Stimulated activated CD8-positive, alpha-beta memory T cell treated with anti-CD3 and anti-CD28 coated beads, Interleukin-4, amount 100 ng/mL, for 4 hours (primary cell): ENCODE results near the gene SLC15A1.
"Not testable (repeated sequence)": the region's sequence is repeated elsewhere in the genome, so short reads cannot be mapped to it uniquely, and the experiment has no call there.

Experiments
- DNase-seq, 2 donors: peaks; one replicate each; pipeline ENCODE4 v3.0.0-alpha.2; 2020; ENCODE audit warnings: low read depth in 2 of 2, low spot score in 1 of 2

The SLC15A1 gene

DNA sequence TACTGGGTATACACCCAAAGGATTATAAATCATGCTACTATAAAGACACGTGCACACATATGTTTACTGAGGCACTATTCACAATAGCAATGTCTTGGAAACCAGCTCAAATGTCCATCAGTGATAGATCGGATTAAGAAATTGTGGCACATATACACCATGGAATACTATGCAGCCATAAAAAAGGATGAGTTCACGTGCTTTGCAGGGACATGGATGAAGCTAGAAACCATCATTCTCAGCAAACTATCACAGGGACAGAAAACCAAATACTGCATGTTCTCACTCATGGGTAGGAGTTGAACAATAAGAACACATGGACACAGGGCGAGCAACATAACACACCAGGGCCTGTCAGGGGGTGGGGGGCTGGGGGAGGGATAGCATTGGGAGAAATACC, 2.0 kb upstream of the SLC15A1 start:
- not testable (repeated sequence) for DNase-seq

- DNase-seq: no peak
Measured at GRCh38 chr13:98751861-98752466, 508 bp downstream of the SLC15A1 start.

GRCh38 chr13:98751367-98751782, 1.1 kb downstream of the SLC15A1 start:
- no peak for DNase-seq

- DNase-seq: no peak
Measured at GRCh38 chr13:98749501-98749900, 3.0 kb downstream of the SLC15A1 start.

DNA sequence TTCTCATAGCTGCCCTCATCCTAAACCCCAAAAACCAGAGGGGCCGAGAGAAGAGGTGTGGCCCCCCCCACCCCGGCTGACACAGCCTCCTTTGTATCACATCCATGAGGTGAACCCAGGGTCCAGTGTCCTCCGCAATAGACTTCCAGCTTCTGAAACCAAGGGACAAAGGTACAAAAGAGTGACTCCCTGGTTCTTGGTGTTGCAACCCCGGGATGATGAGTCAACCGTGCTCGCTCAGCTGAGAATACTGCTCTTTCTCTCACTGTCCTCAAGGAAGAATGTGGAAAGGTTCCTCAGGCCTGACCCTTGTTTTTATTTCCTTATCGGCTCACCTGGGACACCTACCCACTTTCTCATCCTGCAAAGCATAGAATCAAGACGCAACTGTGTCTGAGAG, 5.5 kb downstream of the SLC15A1 start:
- no peak for DNase-seq

- DNase-seq: no peak
Measured at GRCh38 chr13:98743377-98743776, 9.1 kb downstream of the SLC15A1 start.

DNA sequence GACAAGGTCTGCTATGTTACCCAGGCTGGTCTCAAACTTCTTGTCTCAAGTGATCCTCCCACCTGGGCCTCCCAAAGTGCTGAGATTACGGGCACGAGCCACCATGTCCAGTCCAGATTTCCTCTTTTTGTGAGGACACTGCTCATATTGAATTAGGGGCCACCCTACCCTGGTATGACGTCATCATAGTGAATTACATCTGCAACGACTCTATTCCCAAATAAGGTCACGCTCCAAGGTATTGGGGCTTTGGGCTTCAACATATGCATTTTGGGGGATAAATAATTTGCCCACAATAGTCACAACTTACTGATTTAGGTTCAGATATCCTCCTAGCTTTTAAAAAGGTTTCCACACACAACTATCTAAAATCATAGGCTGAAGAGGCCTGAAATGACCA, 9.5 kb downstream of the SLC15A1 start:
- no peak for DNase-seq

DNA sequence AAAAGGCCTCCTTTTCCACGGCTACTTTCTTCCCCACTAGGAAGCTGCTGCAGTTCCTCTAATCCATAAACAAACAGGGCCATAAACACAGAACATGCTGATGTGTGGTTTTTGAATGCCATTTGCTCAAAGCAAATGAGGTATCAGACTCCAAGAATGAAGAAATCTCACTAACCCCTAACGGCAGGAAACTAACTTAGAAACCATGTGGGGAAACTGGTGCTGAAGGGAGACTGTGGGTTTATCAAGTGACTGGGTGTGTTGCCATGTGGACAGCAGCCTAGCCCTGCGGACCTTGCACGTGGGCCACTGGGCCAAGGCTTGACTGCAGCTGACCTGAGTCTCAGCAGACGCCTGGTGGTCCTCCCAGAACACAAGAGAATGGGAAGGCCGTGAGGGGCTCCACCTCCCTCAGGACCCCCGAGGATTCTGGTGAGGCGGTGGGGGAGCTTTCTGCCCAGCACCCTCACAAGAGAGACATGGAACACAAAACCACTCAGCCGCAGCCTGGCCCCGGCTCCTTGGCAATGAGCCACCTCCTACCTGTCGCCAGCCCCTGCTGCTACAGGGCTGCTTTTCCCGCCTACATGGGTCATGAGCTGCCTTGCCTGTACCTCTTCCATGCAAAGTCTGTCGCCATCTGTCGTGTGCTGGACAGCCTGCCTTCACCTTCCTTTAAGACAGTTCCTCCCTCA, 10.6 kb downstream of the SLC15A1 start:
- no peak for DNase-seq

DNA sequence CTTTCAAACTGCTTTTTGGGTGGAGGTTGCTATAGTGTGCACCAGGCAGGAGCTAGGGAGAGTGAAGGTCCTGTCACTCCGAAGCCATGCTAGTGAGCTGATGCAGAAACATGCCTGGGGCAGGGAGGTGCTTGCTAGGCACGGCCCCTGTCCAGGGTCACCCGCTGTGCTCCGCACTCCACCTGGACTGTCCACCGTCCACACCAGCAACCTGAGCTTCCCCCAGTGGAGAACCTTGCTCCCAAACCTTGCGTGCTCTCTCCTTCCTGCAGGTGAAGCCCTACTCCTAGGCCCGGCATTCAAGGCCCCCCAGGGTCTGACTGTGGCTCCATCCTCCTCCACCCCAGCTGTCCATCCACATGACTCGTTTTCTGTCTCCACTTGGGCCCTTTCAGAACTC, 12.3 kb downstream of the SLC15A1 start:
- no peak for DNase-seq

- DNase-seq: no peak
Measured at GRCh38 chr13:98738993-98739392, 13.5 kb downstream of the SLC15A1 start.

- no peak for DNase-seq
Measured at GRCh38 chr13:98738213-98738612, 14.3 kb downstream of the SLC15A1 start.

DNA sequence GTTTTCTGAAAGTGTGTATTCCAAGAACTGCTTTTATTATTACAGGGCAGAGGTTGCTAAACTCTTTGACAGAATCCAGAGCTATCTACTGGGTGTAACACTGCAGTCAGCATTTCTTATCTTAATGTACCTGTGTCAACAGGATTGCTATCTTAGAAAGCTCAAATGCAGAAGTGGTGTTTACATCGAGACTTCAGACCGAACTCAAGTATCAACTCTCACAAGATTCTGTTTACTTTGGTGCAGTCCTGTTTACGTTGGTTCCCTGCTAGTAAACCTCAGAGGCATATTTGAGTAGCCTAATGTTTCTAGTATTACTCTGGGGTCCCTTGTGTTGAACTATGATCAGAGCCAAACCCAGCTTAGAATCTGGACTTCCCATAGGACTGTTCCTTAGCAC, 20.5 kb downstream of the SLC15A1 start:
- DNase-seq: no peak

DNA sequence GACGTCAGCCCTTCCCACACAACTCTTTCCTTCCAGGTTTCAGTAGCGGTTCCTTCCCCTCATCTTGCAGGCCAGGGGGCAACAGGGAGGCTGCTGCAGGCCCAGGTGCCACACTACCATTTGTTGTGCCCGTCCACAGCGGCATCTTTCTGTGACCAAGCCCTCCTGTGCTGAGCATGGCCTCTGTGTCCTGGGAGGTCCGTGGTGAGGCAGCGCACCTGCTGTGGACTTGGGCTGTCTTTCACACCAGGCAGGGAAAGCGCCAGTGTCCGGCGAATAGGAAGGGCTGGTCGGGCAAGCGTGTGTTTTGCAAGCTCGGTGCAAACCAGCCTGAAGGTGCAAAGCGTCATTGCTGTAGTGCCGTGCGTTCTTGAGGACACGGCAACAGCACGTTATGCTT, 21.4 kb downstream of the SLC15A1 start:
- no peak for DNase-seq

DNA sequence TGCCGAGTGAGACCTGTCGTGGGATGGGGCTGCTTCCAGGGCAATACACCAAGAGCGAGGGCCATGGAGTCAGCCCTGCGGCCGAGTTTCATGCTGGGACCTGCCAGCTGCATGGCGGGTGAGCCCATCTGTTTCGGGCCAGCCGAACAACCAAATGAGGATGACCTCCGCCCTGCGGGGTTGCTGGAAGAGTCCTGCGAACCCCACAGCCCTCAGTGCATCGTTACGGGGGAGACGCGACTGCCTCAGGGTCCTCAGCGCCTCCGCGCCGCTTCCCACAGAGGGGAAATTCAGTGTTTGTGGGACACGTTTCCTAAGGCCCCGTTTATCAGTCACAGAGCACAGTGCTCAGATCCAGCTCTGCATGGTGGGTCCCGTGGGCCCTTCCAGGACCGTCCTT, 22.0 kb downstream of the SLC15A1 start:
- DNase-seq: no peak

DNA sequence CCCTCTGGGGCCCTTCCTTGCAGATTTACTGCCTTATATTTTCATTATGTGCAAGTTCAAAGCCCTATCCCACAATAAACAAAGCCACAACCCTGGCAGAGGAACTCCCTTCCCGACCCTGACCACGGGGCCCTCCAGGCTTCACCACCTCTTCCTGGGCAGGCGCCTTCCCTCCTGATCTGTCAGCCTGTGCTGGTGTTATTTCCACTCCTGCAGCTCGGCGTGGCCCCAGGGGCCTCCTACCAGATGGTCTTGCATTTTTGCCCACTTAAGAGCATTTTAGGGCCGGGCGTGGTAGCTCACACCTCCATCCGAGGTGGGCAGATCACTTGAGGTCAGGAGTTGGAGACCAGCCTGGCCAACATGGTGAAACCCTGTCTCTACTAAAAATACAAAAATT, 22.8 kb downstream of the SLC15A1 start:
- DNase-seq: no peak

DNA sequence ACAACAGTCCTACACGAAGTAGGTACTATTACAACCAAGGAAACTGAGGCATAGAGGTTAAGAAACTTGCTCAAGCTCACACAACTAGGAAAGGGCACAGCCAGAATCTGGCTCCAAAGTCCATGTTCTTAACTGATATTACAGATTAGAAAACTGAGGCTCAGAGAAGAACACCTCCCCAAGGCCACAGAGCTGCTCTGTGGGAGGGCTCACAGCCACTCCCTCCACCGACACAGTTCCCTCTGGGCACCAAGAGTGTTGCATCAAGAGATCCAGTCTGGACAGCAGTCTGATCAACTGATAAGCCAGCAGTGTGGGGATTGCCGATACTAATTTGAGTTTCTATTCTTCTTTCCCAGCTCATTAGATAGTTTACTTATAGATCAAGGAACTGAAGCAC, 29.5 kb downstream of the SLC15A1 start:
- DNase-seq: no peak

GRCh38 chr13:98721825-98722510, 30.5 kb downstream of the SLC15A1 start:
- DNase-seq: no peak

DNA sequence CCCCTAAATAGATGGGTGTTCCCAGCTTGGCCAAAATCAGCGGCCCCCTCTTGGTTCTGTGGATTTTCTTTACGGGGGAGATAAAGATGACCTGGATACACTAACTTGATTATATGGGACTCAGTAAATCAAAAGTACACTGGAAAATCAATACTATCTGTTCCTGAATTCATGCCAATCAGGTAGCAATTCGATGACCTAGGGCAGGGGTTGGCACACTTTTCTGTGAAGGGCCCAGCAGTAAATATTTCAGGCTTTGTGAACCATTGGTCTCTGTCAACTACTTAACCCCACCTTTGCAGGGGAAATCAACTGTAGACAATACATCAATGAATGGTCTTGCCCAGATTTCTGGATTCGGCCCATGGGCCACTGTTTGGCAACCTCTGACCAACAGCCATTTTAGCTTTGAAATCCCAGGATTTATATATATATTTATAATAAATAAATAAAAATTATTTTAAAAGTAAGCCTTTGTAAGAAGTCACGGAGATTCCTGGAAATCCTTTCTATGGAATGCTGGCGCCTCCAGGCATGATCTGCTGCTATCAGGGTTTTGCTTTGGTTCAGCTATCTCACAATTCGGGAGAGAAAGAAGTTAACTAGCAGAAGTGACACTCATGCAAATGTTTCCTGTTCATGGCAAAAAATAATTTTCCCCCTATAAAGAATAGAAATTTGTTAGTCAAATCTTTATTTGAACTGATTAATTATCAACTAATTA, 32.8 kb downstream of the SLC15A1 start:
- no peak for DNase-seq

DNA sequence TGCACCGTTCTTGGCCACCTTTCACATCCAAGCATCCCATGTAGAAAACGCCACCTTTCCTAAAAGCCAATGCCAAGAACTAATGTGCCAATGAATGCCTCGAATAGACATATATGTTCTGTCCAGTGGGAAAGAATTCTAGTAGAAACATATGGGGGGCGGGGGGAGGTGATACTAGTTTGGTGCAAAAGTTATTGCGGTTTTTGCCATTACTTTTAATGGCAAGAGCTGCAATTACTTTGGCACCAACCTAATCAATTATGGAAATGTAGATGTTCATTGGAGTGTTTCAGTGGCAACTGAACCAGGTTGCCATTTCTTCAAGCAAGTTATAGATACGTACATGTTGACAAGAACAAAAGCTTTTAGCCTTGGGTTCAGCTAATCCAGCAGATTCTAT, 34.6 kb downstream of the SLC15A1 start:
- DNase-seq: no peak

- no peak for DNase-seq
Measured at GRCh38 chr13:98717256-98717655, 35.2 kb downstream of the SLC15A1 start.

- DNase-seq: no peak
Measured at GRCh38 chr13:98710521-98710920, 42.0 kb downstream of the SLC15A1 start.
